HG03575 (cell line): ENCODE data around the gene SMPD3.

Experiments
- ATAC-seq: cut with Tn5 transposase; IDR thresholded peaks from one replicate; pipeline ENCODE4 v1.9.1; 2021; ENCODE audit not compliant: unreplicated experiment, insufficient number of reproducible peaks, low FRiP score; ENCODE audit errors: extremely low read depth

The SMPD3 gene

DNA sequence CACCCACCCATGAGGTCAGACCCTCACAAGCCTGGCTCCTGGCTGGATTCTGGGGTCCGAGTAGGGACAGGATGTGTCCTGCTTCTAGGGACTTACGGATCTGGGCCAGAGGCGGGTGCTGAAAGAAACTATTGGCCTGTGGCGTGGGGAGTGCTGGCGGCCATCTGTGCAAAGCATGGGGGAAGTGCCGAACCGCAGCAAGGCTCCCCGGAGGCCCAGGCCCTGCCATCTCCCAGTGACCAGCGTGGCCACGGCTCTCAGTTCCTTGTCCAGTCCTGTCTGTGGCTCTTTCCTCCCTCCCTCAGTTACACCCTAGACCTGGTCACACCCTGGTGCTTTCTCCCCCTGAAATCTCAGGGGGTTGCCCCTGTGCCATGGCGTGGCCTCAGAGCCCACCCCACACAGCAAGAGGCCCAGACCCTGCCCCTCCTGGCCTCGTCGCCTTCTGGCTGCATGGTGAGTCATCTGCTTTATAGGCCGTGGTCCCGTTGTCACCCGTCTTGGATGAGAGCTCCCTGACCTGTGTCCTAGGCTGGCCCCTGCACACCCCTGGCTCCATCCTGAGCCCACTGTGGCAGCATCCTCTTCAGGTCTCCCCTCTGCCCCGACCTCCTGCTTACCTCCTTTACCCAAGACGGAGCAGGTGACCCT, 83.0 kb downstream of the SMPD3 start:
- ATAC-seq: no peak

- no peak for ATAC-seq
Observed at GRCh38 chr16:68364561-68364998, 83.7 kb downstream of the SMPD3 start.

DNA sequence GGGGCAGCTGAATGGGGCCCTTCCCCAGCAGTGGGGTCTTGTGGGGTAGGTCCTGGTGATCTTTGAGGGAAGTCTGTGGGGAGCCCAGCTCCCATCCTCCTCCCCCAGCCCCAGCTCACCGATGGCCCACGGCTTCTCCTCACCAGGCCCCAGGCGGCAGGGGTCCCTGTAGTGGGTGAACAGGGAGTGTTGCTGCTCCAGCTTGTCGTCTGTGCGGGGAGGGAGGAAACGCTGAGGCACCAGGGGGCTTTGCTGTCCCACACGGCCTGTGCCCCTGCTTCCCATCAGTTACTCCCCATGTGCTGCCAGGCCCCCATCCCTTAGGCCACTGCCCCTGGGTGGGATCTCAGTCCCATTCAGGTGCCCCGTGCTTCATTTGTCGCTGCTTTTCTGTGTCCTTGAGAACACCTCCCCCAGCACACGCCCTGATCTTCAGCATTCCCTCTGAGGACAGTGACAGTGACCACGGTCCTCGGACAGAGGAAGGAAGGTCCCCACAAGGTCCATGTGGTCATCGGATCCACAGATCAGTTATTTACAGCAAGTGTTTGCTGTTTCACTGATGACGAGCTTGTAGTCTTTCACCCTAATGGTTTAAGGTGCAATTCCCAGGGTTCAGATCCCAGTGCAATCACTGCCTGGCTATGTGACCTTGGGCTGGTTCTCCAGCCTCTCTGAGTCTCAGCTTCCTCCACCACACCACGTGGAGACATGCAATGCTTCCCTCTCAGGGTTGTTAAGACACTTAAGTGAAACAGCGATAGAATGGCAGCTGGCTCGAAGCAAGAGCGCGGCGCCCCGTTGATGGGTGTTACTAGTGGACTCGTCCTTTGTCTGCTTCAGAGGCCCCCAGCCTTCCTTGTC, 84.4 kb downstream of the SMPD3 start:
- ATAC-seq: no peak

DNA sequence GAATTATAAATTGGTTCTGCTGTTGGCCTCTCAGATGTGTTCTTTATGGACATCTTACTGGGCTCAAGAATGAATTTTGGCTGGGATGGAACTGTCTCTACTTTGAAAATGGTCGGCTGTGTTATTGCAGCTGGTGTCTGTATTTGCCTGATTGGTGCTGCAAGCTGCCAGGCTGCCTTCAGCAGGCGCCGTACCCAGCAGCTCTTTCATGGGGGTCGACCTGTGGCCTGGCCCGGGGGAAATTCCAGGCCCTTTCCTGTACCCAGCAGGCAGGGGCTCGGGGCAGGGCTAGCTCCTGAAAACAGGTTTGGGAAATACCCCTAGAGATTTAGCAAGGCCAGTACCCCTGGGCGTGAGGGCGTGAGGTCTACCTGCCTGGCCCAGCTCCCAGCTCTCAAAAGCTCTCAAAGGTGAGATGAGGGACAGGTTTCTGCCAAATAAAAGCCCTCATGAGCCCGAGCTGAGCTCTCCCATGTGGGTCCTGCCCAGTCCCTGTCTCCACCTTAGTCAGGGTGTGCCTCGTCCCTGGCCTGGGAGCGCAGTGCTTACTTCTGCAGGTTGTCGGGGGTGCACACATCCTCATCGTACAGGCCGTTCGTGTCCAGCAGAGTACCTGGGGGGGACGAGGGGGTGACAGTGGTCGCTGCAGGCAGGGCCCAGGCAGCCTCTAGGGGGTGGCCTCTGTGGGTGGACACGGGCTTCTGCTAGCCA, 85.2 kb downstream of the SMPD3 start:
- ATAC-seq: no peak

DNA sequence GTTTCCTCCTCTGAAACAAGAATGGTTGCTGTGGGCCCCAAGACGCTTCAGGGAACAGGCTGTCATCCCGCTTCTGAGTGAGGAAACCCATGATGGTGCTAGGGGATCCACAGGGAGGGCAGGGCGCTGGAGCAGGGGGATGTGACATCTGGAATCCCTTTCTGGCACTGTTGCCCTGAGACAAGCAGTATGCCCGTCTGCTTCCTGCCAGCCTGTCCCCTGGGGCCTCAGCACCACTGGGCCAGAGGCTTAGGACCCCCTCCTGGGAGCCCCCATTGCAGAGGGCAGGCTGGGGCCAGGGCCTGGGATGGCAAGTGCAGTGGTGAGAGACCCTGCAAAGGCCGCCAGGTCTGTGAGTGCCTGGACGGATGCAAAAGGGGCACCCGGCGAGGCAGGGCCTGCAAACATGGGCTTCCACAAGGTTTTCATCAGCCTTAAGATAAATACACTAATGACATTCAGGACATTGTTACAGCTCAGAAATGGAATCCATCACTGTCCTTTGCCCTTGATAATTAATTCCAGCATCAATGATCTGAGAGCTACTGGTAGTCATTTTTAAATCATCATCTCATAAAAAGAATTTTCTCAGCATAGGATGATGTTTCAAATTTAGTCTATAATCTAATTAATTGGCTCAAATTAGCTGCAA, 85.9 kb downstream of the SMPD3 start:
- no peak for ATAC-seq

GRCh38 chr16:68361485-68361884, 86.8 kb downstream of the SMPD3 start:
- no peak for ATAC-seq

- ATAC-seq: no peak
Observed at GRCh38 chr16:68360956-68361355, 87.4 kb downstream of the SMPD3 start.

DNA sequence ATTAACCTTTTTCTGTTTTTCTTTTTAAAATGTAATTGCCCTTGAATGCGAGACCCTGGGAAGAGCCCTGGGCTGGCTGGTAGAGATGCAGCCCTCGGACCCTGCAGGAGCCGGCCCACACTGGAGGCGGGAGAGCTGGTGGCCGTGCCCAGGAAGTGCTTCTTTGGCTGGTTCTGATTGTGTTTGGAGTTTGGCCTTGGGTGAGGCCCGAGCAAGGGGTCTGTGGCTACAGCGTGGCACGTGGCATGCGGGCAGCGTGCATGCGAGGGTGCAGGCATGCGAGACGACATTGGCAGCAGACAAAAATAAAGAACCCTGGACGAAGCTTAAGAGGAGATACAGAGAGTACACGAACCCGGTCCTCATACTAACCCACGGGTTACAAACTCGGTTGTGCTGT, 87.8 kb downstream of the SMPD3 start:
- ATAC-seq: no peak

DNA sequence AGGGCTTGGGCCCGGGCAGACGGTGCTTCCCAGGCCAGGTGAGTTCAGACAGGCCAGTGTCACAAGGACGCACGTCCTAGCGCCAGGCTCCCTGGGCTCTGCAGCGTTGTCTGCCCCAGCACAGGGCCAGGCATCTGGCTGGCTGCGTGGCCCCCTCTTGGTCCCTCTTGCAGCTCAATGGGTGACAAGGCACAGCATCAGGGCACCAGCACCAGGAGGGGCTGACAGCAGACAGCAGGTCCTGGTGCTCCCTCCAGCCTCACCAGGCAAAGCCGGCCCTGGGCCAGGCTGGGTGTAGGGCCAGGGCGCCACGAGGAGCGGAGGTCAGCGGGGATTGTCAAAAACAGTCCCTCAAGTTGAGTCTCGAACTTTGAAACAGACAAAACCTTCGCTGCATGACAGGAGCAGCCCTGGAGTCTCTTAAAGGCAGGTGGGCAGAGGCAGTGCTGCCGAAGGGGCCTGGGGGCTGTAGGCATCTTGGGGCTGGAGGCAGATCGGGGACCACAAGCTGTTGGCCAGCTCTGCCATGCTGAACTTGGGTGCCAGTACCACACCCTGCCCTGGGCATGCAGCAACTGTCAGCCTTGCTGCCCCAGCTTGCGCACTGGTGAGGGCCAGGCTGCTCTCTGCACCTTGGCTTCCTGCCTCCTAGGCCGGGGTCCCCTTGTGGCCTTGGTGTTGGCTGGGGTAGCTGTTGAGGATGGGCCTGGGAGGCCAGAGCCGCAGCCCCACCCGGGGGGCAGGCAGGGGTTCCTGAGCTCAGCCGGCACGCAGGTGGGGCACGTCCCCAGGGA, 88.7 kb downstream of the SMPD3 start:
- ATAC-seq: no peak

- no peak for ATAC-seq
Observed at GRCh38 chr16:68358951-68359350, 89.4 kb downstream of the SMPD3 start.

- ATAC-seq: no peak
Observed at GRCh38 chr16:68357923-68358322, 90.4 kb downstream of the SMPD3 start.

- no peak for ATAC-seq
Observed at GRCh38 chr16:68357521-68357922, 90.8 kb downstream of the SMPD3 start.

DNA sequence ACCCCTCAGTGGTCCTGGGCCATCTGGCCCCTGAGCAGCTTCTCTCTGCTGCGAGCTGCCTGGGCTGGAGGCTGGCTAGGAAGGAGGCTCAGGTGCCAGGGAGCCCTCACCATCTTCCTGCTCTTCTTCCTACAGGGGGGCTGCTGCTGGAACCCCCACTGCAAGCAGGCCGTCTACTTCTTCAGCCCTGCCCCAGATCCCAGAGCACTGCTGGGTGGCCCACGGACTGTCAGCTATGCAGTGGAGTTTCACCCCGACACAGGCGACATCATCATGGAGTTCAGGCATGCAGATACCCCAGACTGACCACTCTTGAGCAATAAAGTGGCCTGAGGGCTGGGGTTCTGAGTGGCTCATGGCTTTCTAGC, 91.4 kb downstream of the SMPD3 start:
- no peak for ATAC-seq

- no peak for ATAC-seq
Observed at GRCh38 chr16:68356249-68356918, 91.9 kb downstream of the SMPD3 start.

DNA sequence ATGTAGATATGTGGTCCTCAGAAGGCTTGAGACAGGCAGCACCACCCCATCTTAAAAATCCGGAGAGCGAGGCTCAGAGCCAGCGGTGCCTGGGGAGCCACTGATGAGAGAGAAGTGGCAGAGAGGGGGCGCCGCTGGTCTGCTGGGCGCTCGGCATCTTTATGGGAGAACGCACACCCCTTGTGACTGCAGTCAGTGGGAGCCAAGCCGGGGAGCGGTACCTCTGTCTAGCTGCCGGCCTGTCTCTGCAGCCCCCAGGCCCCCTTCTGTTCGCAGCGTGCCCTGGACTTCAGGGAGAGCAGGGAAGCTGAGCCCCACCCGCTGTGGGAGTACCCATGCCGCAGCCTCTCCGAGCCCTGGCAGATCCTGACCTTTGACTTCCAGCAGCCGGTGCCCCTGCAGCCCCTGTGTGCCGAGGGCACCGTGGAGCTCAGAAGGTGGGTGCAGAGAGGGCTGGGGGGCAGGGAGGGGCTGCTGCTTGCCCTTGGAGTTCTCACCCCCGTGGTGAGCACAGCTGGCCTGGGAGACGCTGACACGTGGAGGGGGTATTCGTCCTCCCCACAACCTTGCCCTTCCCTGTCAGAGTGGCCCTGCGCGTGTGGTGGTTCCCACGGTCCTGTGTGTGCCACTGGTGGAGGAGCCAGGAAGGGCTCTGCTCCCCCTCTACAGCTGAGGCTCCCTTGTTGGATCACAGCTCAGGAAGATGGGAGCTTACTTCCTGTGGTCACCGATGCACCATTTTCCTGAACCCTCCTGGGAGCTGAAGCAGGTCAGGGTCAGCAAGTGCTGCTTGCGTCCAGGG, 92.7 kb downstream of the SMPD3 start:
- no peak for ATAC-seq

DNA sequence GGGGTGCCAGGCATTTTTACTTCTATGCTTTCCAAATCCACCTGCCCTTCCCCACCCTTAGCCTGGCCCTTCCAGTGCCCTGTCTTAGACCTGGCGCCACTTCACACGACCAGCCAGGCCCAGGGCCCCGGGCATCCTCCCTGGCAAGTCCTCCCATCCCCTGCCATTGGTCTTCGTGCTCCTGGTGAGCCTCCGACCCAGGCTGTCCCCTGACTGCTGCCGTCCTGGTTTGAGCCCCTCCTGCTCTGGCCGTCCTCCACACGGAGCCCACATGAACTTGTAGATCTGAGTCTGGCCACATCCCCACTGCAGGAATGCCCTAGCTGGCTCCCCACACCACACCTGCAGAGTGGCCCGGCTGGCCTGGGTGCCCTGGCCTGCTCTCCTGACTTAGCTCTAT, 93.5 kb downstream of the SMPD3 start:
- ATAC-seq: no peak

- ATAC-seq: no peak
Observed at GRCh38 chr16:68353366-68353765, 94.9 kb downstream of the SMPD3 start.
